ENCODE results near the gene MCM9.

DNA sequence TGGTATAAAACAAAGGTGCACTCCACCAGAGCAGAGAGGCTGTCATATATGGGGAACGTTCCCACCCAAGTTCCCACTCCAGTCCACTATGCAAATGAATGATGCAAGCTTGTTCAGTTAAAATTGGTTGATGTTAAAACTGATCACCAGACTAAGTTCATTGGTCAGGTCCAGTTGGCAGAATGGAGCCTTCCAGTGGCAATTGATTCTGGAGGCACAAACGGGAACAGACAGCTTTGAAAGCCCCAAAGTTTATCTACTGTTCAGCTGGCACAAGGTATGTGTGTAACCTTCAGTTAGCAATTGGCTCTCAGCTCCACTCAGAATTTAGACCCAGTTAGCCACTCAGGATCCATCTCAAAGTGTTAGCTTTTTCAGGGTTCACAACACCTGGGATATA lies 164.1 kb downstream of the MCM9 start:
- TF ChIP-seq, protein P1, sequence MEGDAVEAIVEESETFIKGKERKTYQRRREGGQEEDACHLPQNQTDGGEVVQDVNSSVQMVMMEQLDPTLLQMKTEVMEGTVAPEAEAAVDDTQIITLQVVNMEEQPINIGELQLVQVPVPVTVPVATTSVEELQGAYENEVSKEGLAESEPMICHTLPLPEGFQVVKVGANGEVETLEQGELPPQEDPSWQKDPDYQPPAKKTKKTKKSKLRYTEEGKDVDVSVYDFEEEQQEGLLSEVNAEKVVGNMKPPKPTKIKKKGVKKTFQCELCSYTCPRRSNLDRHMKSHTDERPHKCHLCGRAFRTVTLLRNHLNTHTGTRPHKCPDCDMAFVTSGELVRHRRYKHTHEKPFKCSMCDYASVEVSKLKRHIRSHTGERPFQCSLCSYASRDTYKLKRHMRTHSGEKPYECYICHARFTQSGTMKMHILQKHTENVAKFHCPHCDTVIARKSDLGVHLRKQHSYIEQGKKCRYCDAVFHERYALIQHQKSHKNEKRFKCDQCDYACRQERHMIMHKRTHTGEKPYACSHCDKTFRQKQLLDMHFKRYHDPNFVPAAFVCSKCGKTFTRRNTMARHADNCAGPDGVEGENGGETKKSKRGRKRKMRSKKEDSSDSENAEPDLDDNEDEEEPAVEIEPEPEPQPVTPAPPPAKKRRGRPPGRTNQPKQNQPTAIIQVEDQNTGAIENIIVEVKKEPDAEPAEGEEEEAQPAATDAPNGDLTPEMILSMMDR (IDR thresholded peaks at IDR 0.05) = no peak
- no peak for TF ChIP-seq POLR2A (IDR thresholded peaks at IDR 0.05)

Measured in body of pancreas (tissue), 4 donors.